Measurements from ENCODE around the gene NINL. TPM values are rescaled to one million over a fixed set of nuclear protein-coding genes. Genes with fewer than 3 reads are reported as not detected.

The NINL gene
- total and polyA plus RNA-seq, 7 donors = 2.4 to 19.9 (median 9.6) TPM

DNA sequence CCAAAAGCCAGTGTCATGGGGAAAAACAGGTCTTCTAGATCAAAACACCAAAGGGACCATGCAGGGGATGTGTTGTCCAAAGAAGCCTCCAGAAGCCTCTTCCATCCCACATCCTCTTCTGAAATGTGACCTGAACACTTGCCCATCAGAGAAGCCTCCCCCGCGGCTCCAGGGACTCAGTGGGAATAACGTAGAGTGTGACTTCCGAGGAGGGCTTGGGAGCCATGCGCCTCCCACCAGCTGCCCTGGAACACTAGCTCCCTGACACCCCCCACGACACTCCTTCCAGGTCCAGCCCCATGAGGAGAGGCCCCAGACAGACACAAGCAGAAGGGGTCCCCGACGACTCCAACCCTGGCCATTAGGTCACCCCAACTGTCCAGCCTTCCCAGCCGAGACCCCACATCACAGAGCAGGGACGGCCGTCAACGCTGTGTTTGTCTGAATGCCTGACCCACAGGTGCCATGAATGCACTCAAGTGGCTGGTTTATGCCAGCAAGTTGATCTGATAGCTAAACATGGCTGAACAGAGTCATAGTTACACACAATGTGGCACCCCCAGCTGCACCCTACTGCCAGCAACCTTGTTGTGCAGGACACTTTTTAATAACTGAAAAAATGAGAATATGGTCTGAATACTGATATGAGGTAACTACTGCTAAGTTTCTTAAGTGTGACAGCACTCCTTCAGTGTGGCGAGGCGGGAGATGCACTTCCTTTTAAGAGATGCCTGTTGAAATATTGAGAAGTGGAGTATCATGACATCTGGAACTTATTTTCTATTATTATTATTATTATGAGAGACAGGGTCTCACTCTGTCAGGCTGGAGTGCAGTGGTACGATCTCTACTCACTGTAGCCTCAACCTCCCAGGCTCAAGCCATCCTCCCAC, 119.8 kb downstream of the NINL start:
- DNase-seq = peak; percentile 49
- peaks cover 14 to 96% (median 28%) of the 10 kb centered on the region in 4 donors for H3K36me3 ChIP-seq
- 93 to 94% methylated on average over 15 of the region's 15 CpGs for WGBS, 2 donors

DNA sequence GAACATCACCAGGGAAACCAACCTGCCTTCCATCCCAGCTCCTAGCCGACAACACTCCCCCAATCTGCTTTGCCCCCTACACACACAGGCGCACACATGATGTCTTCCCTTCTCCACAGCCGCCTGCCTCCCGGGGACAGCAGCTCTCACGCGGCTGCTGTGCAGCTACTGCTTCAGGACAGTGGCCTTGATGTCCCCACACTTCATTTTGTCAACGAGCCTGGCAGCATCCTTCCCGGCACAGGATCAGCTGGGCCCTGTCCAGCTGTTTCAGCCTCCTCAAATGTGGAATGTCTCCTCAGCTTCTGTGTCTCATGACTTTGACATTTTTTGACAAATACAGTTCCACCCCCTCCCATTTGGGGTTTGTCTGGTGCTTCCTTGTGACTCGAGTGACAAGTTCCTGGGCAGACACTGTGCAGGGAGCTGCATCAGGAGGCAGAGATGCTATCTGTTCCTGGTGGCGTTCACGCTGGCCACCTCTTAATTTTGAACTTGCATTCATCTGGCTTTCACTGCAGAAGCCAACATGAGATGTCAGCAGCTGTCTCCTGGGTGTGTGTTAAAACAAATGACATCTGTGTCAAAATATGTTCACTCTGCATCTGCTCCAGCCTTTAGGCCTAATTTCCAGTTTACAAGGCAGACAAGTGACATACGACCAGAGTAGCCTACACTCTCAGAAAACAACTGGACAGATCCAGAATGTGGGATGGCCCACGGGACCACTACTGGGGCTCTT, 120.7 kb downstream of the NINL start:
- Histone ChIP-seq H3K27ac (no peak overlapping the region), H3K36me3 (peaks cover 12 to 91% (median 27%) of the 10 kb centered on the region in 4 donors), H3K27me3 (no peaks in the 10 kb centered on the region), H3K9me3 (no peaks in the 10 kb centered on the region), H3K4me3 (no peak overlapping the region), H3K4me1 (no peaks in the 10 kb centered on the region)
- intact Hi-C loops (cut with DNase I) = no loop called here
- DNase-seq = peak; percentile 38
- 82 to 87% methylated on average over 13 of the region's 13 CpGs for WGBS, 2 donors
- TF ChIP-seq POLR2AphosphoS5 (IDR thresholded peaks at IDR 0.05) (no peak), POLR2A (IDR thresholded peaks at IDR 0.05) (no peak), EP300 (IDR thresholded peaks at IDR 0.05) (no peak)

More for the DNA sequence above, 119.8 kb downstream of the NINL start:
- Histone ChIP-seq H3K4me3 (no peak overlapping the region), H3K27ac (no peak overlapping the region), H3K9me3 (no peaks in the 10 kb centered on the region), H3K4me1 (no peaks in the 10 kb centered on the region), H3K27me3 (no peaks in the 10 kb centered on the region)
- intact Hi-C loops (cut with DNase I) = no loop called here
- TF ChIP-seq POLR2AphosphoS5 (IDR thresholded peaks at IDR 0.05) = no peak
- TF ChIP-seq, protein P1, sequence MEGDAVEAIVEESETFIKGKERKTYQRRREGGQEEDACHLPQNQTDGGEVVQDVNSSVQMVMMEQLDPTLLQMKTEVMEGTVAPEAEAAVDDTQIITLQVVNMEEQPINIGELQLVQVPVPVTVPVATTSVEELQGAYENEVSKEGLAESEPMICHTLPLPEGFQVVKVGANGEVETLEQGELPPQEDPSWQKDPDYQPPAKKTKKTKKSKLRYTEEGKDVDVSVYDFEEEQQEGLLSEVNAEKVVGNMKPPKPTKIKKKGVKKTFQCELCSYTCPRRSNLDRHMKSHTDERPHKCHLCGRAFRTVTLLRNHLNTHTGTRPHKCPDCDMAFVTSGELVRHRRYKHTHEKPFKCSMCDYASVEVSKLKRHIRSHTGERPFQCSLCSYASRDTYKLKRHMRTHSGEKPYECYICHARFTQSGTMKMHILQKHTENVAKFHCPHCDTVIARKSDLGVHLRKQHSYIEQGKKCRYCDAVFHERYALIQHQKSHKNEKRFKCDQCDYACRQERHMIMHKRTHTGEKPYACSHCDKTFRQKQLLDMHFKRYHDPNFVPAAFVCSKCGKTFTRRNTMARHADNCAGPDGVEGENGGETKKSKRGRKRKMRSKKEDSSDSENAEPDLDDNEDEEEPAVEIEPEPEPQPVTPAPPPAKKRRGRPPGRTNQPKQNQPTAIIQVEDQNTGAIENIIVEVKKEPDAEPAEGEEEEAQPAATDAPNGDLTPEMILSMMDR (IDR thresholded peaks at IDR 0.05) = no peak
- no peak for TF ChIP-seq EP300 (IDR thresholded peaks at IDR 0.05)
- no peak for TF ChIP-seq POLR2A (IDR thresholded peaks at IDR 0.05)

DNA sequence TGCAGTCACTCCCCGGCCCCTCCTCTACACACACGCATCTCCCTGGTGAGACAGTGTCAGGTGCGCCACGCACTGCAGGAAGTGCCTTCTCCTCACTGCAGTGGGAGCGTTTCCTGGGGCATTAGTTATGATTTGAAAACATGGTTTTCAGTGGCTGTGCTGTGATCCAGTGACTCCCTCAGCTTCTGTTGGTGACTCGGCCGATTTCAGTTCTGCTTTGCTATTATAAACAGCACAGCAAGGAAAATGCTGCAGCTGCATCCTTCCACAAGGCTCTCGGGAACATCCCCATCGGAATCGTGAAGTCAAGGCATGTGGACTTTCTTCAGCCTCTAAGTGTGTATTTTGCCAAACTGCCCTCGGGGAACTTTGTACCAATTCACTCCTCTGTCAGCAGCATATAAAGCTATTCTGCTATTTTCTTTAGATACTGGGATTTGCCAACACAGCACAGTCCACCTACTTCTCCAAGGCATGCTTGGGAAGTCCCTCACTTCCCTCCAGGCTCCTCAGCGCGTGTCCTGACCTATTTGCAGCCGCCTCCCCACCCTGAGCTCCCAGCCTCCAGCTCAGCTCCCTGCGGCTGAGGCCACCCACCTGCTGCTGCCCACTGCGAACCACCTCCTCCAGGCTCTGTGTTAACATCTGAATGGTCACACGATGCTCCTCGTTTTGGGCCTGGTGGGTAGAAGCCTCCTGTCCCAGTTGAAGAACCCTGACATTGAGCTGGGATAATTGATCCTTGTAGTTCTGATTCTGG, 123.4 kb downstream of the NINL start:
- Histone ChIP-seq H3K36me3 (peaks cover 8 to 90% (median 21%) of the 10 kb centered on the region in 4 donors), H3K9me3 (no peaks in the 10 kb centered on the region), H3K4me1 (no peaks in the 10 kb centered on the region), H3K27me3 (no peaks in the 10 kb centered on the region), H3K27ac (no peak overlapping the region), H3K4me3 (no peak overlapping the region)
- DNase-seq = peak; percentile 48
- TF ChIP-seq POLR2A (IDR thresholded peaks at IDR 0.05) (no peak), POLR2AphosphoS5 (IDR thresholded peaks at IDR 0.05) (no peak), EP300 (IDR thresholded peaks at IDR 0.05) (no peak)
- TF ChIP-seq, protein P1 (IDR thresholded peaks at IDR 0.05) = no peak
- WGBS, 2 donors = 75 to 88% methylated on average over 18 of the region's 18 CpGs
- intact Hi-C loops (cut with DNase I) = no loop called here

DNA sequence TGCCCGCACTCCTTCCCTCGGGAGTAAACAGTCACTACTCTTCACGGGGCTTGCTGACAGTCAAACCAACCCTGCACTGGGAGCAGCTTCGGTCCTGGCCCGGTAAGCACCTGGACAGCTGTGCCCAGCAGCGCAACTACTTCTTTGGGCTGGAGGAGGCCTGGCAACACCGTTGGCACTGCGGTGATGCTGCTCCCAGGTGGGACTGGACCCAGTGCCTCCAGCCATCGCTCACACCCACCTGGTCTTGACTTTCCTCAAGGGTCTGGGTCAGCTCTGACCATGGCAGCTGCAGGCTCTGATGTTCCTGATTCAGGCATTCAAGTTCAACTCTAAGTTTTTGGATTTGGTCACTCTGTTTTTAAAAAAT, 124.1 kb downstream of the NINL start:
- WGBS, 2 donors = 86 to 94% methylated on average over 9 of the region's 9 CpGs
- no peak for DNase-seq
- H3K27ac ChIP-seq = no peak overlapping the region
- H3K4me3 ChIP-seq = no peak overlapping the region
- no peaks in the 10 kb centered on the region for H3K27me3 ChIP-seq
- H3K36me3 ChIP-seq = peaks cover 8 to 85% (median 14%) of the 10 kb centered on the region in 4 donors
- TF ChIP-seq, protein P1 (IDR thresholded peaks at IDR 0.05) = no peak
- no peak for TF ChIP-seq POLR2AphosphoS5 (IDR thresholded peaks at IDR 0.05)
- TF ChIP-seq EP300 (IDR thresholded peaks at IDR 0.05) = no peak
- no peak for TF ChIP-seq POLR2A (IDR thresholded peaks at IDR 0.05)
- H3K4me1 ChIP-seq = no peaks in the 10 kb centered on the region
- intact Hi-C loops (cut with DNase I) = no loop called here
- no peaks in the 10 kb centered on the region for H3K9me3 ChIP-seq
